ENCODE data around the gene STON2.
"Not testable (repeated sequence)": the region's sequence is repeated elsewhere in the genome, so short reads cannot be mapped to it uniquely, and the experiment has no call there.

Gene STON2

GRCh38 chr14:81265636-81266169 is 134.4 kb downstream of the STON2 start:
- DNase-seq (ENCODE audit: low read depth): no peak

GRCh38 chr14:81264671-81265070 is 135.5 kb downstream of the STON2 start:
- DNase-seq (ENCODE audit: low read depth): no peak

GRCh38 chr14:81263777-81264410 is 136.2 kb downstream of the STON2 start:
- DNase-seq (ENCODE audit: low read depth): no peak

- DNase-seq (ENCODE audit: low read depth): no peak
Observed at GRCh38 chr14:81261176-81261575, 138.9 kb downstream of the STON2 start.

GRCh38 chr14:81260732-81261131 is 139.4 kb downstream of the STON2 start:
- no peak for DNase-seq (ENCODE audit: low read depth)

GRCh38 chr14:81256289-81256960 is 143.7 kb downstream of the STON2 start:
- no peak for DNase-seq (ENCODE audit: low read depth)

GRCh38 chr14:81252278-81252677 is 147.8 kb downstream of the STON2 start:
- DNase-seq (ENCODE audit: low read depth): no peak

- no peak for DNase-seq (ENCODE audit: low read depth)
Observed at GRCh38 chr14:81247271-81247766, 152.8 kb downstream of the STON2 start.

- DNase-seq (ENCODE audit: low read depth): no peak
Observed at GRCh38 chr14:81246461-81247270, 153.5 kb downstream of the STON2 start.

- no peak for DNase-seq (ENCODE audit: low read depth)
Observed at GRCh38 chr14:81245771-81246170, 154.4 kb downstream of the STON2 start.

GRCh38 chr14:81244431-81244830 is 155.7 kb downstream of the STON2 start:
- not testable (repeated sequence) for DNase-seq (ENCODE audit: low read depth)

GRCh38 chr14:81243499-81243898 is 156.6 kb downstream of the STON2 start:
- no peak for DNase-seq (ENCODE audit: low read depth)

- DNase-seq (ENCODE audit: low read depth): not testable (repeated sequence)
Observed at GRCh38 chr14:81236849-81237248, 163.3 kb downstream of the STON2 start.

- DNase-seq (ENCODE audit: low read depth): no peak
Observed at GRCh38 chr14:81236138-81236537, 164.0 kb downstream of the STON2 start.

GRCh38 chr14:81235096-81235495 is 165.0 kb downstream of the STON2 start:
- no peak for DNase-seq (ENCODE audit: low read depth)

GRCh38 chr14:81234278-81234677 is 165.8 kb downstream of the STON2 start:
- peak; percentile 7 for DNase-seq (ENCODE audit: low read depth)

- no peak for DNase-seq (ENCODE audit: low read depth)
Observed at GRCh38 chr14:81233615-81234014, 166.5 kb downstream of the STON2 start.

- DNase-seq (ENCODE audit: low read depth): no peak
Observed at GRCh38 chr14:81231540-81231939, 168.6 kb downstream of the STON2 start.

GRCh38 chr14:81224222-81224621 is 175.9 kb downstream of the STON2 start:
- DNase-seq (ENCODE audit: low read depth): no peak

GRCh38 chr14:81223788-81224187 is 176.3 kb downstream of the STON2 start:
- DNase-seq (ENCODE audit: low read depth): not testable (repeated sequence)

- no peak for DNase-seq (ENCODE audit: low read depth)
Observed at GRCh38 chr14:81222691-81223090, 177.4 kb downstream of the STON2 start.

- no peak for DNase-seq (ENCODE audit: low read depth)
Observed at GRCh38 chr14:81222126-81222525, 178.0 kb downstream of the STON2 start.
